Keratinocyte (primary cell): ENCODE measurements around the gene ESRRG. TPM values are rescaled to one million over a fixed set of nuclear protein-coding genes. Genes with fewer than 3 reads are reported as not detected.

Source experiments
- DNase-seq: peaks from one replicate; pipeline ENCODE4 v3.0.0-alpha.2; 2011; ENCODE audit warnings: low read depth, missing footprints, low spot score
- FAIRE-seq: peaks from 2 replicates; lab custom pipeline; 2011; peaks lifted over from hg19 to GRCh38; lab: Jason Lieb, UNC
- H2AFZ ChIP-seq: 2 replicates; pipeline ENCODE4 v1.6.0; 2012; ENCODE audit warnings: low read length, control low read depth, inconsistent platforms; ENCODE audit not compliant: control insufficient read depth
- H3K27ac ChIP-seq: 2 replicates; pipeline ENCODE4 v1.5.1; 2011; ENCODE audit warnings: low read length; ENCODE audit not compliant: control insufficient read depth, insufficient read depth
- H3K27me3 ChIP-seq: 3 replicates; pipeline ENCODE4 v1.6.0; 2011; ENCODE audit warnings: low read length; ENCODE audit not compliant: control insufficient read depth, insufficient read depth; ENCODE audit errors: extremely low read depth
- H3K36me3 ChIP-seq, 2 experiments: 2 replicates in 1 of 2; 3 replicates in 1 of 2; pipeline ENCODE4 v1.5.1; 2011; ENCODE audit warnings: low read length in 2 of 2, mild to moderate bottlenecking in 1 of 2; ENCODE audit not compliant: control insufficient read depth in 2 of 2, insufficient read depth in 2 of 2; ENCODE audit errors: extremely low read depth in 1 of 2
- H3K4me1 ChIP-seq: 3 replicates; pipeline ENCODE4 v1.5.1; 2011; ENCODE audit warnings: low read length; ENCODE audit not compliant: control insufficient read depth, insufficient read depth; ENCODE audit errors: extremely low read depth
- H3K4me2 ChIP-seq: 3 replicates; pipeline ENCODE4 v1.6.0; 2011; ENCODE audit warnings: low read depth, low read length; ENCODE audit not compliant: control insufficient read depth, insufficient read depth; ENCODE audit errors: extremely low read depth
- H3K4me3 ChIP-seq, 3 experiments: fragments of 200-600 bp in 1 of 3; sonication (generic) in 1 of 3; 2 replicates in 2 of 3; 3 replicates in 1 of 3; pipeline ENCODE4 v1.5.1; 2011 to 2016; ENCODE audit warnings: low read length in 3 of 3, mild to moderate bottlenecking in 3 of 3, control low read depth in 2 of 3, inconsistent platforms in 1 of 3, low read depth in 1 of 3, mixed read lengths in 1 of 3, mixed run types in 1 of 3, moderate library complexity in 1 of 3; ENCODE audit not compliant: control insufficient read depth in 2 of 3, insufficient read depth in 2 of 3; ENCODE audit errors: extremely low read depth in 1 of 3
- H3K79me2 ChIP-seq: 2 replicates; pipeline ENCODE4 v1.6.0; 2012; ENCODE audit warnings: low read length; ENCODE audit not compliant: control insufficient read depth, insufficient read depth
- H3K9ac ChIP-seq: 3 replicates; pipeline ENCODE4 v1.6.0; 2011; ENCODE audit warnings: low read length; ENCODE audit not compliant: control insufficient read depth, insufficient read depth; ENCODE audit errors: extremely low read depth
- H3K9me1 ChIP-seq: 3 replicates; pipeline ENCODE4 v1.6.0; 2011; ENCODE audit warnings: low read length; ENCODE audit not compliant: control insufficient read depth, insufficient read depth; ENCODE audit errors: extremely low read depth
- H3K9me3 ChIP-seq: 2 replicates; pipeline ENCODE4 v1.5.1; 2012; ENCODE audit warnings: low read depth, low read length; ENCODE audit not compliant: control insufficient read depth
- H4K20me1 ChIP-seq: 3 replicates; pipeline ENCODE4 v1.6.0; 2011; ENCODE audit warnings: low read length; ENCODE audit not compliant: control insufficient read depth, insufficient read depth; ENCODE audit errors: extremely low read depth
- EZH2 ChIP-seq: IDR thresholded peaks from one replicate; pipeline ENCODE4 v1.6.1; 2012; ENCODE audit warnings: inconsistent platforms, mild to moderate bottlenecking, low read length, moderate library complexity
- dilution Hi-C: fragments of 300-500 bp; cut with MboI; formaldehyde crosslinking; loops from one replicate; pipeline ENCODE4 v1.7.0; 2020; ENCODE audit warnings: low sequenced_read_pairs; ENCODE audit not compliant: extremely low pct_ligation_motif_present
- polyA plus RNA-seq, 5 experiments: library from polyadenylated mRNA; depleted of rRNA in 3 of 5; stranded (reverse) in 3 of 5; stranded (forward) in 1 of 5; unstranded in 1 of 5; fragments of >200 nt; gene quantifications; 1 replicate in 1 of 5; 2 replicates in 3 of 5; 3 replicates in 1 of 5; pipeline versions ENCODE4 v1.2.1 to v1.2.3, GENCODE V29; 2011 to 2012; ENCODE audit warnings: missing spikeins in 2 of 5, low read depth in 1 of 5, low replicate concordance in 1 of 5
- TF ChIP-seq, protein P1 (sequence below), 3 experiments: IDR thresholded peaks in 1 of 3; conservative IDR thresholded peaks in 1 of 3; optimal IDR thresholded peaks in 1 of 3; 2 replicates in 2 of 3; 3 replicates in 1 of 3; pipeline versions ENCODE3 to v1.5.1; 2011; ENCODE audit warnings: low read length in 3 of 3, mild to moderate bottlenecking in 3 of 3, moderate library complexity in 2 of 3, control low read depth in 1 of 3, inconsistent platforms in 1 of 3; ENCODE audit not compliant: insufficient read depth in 2 of 3; ENCODE audit errors: extremely low read depth in 1 of 3

ESRRG gene
- polyA plus RNA-seq, 1 donor (not counting 4 experiments of a cell fraction or from before 2014, with no cell fraction given): 0.08 TPM

DNA sequence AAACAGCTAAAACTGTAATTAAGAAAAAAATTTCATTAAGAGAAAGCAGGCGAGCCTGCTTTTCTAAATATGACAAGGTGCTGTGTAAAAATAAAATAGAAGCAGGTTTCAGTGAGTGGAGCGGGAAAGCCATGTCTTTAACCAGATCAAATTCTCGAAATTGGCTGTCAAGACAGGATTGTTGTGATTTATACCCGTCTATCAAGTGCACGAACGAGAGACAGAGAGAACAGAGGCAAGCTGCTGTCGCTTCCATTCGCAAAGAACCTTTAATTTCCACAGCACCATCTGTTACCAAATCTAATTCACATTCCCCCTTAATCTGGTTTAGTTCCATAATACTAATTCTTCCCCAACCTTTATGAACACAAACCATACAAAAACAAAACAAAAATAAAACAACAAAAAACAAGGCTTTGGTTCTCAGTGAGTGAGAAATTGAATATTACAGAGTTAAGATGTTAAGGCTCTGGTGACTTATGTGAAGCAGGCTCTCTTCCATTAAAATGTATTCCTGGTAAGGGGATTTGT, 35.0 kb downstream of the ESRRG start:
- dilution Hi-C loops: no loop called here
- TF ChIP-seq, protein P1, sequence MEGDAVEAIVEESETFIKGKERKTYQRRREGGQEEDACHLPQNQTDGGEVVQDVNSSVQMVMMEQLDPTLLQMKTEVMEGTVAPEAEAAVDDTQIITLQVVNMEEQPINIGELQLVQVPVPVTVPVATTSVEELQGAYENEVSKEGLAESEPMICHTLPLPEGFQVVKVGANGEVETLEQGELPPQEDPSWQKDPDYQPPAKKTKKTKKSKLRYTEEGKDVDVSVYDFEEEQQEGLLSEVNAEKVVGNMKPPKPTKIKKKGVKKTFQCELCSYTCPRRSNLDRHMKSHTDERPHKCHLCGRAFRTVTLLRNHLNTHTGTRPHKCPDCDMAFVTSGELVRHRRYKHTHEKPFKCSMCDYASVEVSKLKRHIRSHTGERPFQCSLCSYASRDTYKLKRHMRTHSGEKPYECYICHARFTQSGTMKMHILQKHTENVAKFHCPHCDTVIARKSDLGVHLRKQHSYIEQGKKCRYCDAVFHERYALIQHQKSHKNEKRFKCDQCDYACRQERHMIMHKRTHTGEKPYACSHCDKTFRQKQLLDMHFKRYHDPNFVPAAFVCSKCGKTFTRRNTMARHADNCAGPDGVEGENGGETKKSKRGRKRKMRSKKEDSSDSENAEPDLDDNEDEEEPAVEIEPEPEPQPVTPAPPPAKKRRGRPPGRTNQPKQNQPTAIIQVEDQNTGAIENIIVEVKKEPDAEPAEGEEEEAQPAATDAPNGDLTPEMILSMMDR (optimal IDR thresholded peaks at IDR 0.05 in 1 of 3, IDR thresholded peaks at IDR 0.05 in 1 of 3, conservative IDR thresholded peaks at IDR 0.05 in 1 of 3; ENCODE audit: extremely low read depth in 1 of 3, insufficient read depth in 2 of 3, low read length in 3 of 3): no peak
- no peak for TF ChIP-seq EZH2
- H2AFZ ChIP-seq: no peak overlapping the region
- no peaks in the 10 kb centered on the region for H3K27me3 ChIP-seq
- H3K9ac ChIP-seq: no peak overlapping the region
- no peaks in the 10 kb centered on the region for H3K79me2 ChIP-seq
- no peaks in the 10 kb centered on the region for H3K9me3 ChIP-seq
- no peak overlapping the region for H3K4me2 ChIP-seq
- H3K36me3 ChIP-seq: no peaks in the 10 kb centered on the region
- FAIRE-seq (no peak), DNase-seq (no peak)
- no peak overlapping the region for H3K27ac ChIP-seq
- no peaks in the 10 kb centered on the region for H3K4me1 ChIP-seq
- H4K20me1 ChIP-seq: no peaks in the 10 kb centered on the region
- no peaks in the 10 kb centered on the region for H3K9me1 ChIP-seq
- H3K4me3 ChIP-seq: no peak overlapping the region

DNA sequence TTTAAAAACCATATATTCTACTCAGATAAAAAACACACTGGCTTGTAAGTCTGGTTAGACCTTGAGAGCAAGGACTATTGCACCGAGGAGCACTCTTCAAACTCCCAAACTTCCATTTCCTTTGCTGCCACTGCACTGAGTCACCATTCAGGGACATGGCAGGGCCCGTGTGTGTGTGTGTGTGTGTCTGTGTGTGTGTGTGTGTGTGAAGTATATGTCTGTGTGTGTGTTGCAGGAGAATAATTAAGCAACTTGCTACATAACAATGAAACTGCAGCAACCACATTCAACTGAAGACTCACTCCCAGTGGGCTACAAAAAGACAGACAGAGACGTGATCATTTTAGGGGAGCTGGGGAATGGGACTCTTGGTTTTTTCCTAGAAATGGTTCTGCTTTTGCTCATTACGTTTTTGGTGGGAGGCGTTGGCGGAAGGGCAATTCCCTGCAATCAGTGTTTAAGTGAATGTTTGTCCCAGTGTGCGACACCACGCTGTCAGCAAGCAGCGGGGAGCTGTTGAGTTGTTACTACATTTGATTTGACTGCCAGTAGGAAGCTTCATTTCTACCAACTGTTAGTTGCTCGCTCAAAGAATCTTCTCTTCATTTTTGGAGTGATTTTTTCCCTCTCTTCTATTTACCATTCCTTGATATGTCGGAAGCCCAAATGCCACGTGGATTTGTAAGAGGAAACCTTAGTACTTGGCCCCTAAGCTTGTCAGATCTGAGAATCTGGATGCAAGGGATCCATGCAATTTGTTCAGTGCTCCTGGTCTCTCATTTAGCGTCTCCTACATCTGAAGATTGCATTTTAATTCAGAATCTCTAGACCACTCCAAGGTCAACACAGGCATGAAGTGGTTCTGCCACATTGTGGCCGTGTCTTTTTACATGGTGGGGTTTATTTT, 36.1 kb downstream of the ESRRG start:
- FAIRE-seq (no peak), DNase-seq (no peak)
- no peak overlapping the region for H2AFZ ChIP-seq
- TF ChIP-seq EZH2: no peak
- TF ChIP-seq, protein P1 (optimal IDR thresholded peaks at IDR 0.05 in 1 of 3, IDR thresholded peaks at IDR 0.05 in 1 of 3, conservative IDR thresholded peaks at IDR 0.05 in 1 of 3; ENCODE audit: extremely low read depth in 1 of 3, insufficient read depth in 2 of 3, low read length in 3 of 3): no peak
- H3K4me3 ChIP-seq: no peak overlapping the region
- H3K9me3 ChIP-seq: no peaks in the 10 kb centered on the region
- no peak overlapping the region for H3K9ac ChIP-seq
- no peak overlapping the region for H3K27ac ChIP-seq
- no peaks in the 10 kb centered on the region for H3K27me3 ChIP-seq
- H3K4me1 ChIP-seq: no peaks in the 10 kb centered on the region
- H3K36me3 ChIP-seq: no peaks in the 10 kb centered on the region
- no peak overlapping the region for H3K4me2 ChIP-seq
- H4K20me1 ChIP-seq: no peaks in the 10 kb centered on the region
- dilution Hi-C loops: no loop called here
- no peaks in the 10 kb centered on the region for H3K79me2 ChIP-seq
- no peaks in the 10 kb centered on the region for H3K9me1 ChIP-seq
